SKM-1 (cell line): ENCODE data around the gene ARRB1.
A peak's percentile ranks its signal among the peaks of the same experiment; 100 is the strongest.
"Not testable (repeated sequence)": the region's sequence is repeated elsewhere in the genome, so short reads cannot be mapped to it uniquely, and the experiment has no call there.

Experiments used
- DNase-seq: peaks from one replicate; lab custom pipeline; 2025; ENCODE audit not compliant: unreplicated experiment; lab: John Stamatoyannopoulos, UW

Gene ARRB1

DNA sequence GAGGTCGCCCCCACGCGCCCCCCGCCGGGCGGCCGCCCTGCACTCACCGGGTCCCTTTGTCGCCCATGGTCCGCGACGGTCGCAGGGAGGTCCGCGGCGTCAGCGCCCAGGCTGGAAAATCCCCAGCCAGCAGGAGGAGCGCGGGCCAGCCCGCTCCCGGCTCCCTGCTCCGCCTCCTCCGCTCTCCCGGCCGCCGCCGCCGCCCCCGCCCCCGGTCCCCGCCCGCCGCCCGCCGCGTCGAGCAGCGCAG is at the start of gene ARRB1:
Gene ARRB1 (minus strand): TSS at position 121 of the 250 bp plus-strand sequence. CDS start 54 bp downstream, at position 67.
- no peak for DNase-seq

GRCh38 chr11:75400146-75400865 is 48.8 kb upstream of the ARRB1 start:
- DNase-seq: no peak

DNA sequence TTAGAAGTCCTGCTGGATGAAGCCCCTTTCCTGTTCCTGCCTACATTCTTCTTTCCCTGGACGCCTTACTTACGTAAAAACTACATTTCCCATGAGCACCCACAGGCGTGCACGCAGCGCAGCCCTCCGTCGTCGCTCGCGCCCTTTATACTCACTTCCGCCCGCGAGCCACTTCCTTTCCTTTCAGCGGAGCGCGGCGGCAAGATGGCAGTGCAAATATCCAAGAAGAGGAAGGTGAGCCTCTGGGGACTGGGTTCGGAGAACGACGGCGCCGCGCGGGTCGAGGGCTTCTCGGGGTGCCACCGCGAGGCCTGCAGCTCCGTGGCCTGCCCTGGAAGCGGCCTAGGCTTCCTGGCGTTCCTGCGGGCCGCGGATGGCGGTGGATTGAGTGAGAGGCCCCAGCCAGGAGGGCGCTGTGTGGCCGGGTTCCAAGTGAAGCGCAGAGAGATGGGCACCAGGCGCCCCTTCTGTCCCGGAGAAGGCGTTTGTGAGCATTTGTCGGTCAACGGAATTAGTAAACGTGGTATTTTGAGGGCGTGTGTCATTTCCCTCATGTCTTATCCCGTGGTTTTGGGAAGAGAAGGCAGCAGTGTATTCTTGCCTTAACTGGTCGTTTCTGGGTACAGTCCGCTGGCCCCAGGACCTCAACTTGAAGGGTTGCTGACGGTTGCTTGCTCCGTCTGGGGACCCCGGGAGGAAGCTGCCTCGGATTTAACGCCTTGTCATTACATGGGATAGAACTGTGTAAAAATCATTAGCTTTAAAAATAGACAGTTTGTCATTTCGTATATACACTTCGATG is 48.1 kb upstream of the ARRB1 start, which contains the start of gene RPS3:
Gene RPS3 (plus strand): TSS at position 175 of the 802 bp plus-strand sequence. CDS start 30 bp downstream, at position 205.
- peak; percentile 90 for DNase-seq

DNA sequence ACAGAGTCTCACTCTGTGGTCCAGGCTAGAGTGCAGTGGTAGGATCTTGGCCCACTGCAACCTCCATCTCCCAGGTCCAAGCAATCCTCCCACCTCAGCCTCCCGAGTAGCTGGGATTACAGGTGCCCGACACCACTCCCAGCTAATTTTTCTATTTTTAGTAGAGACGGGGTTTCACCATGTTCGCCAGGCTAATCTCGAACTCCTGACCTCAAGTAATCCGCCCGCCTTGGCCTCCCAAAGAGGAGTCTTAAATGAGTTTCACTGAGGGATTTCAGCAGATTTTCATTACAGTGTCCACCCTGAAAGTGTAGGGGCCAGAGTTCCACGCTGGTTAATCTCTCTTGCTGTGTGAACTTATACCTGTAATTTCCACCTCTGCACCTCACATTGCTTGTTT is 47.4 kb upstream of the ARRB1 start:
- DNase-seq: no peak

GRCh38 chr11:75394085-75394840 is 42.8 kb upstream of the ARRB1 start:
- DNase-seq: no peak

- no peak for DNase-seq
These were observed 38.5 kb upstream of the ARRB1 start for GRCh38 chr11:75389925-75390324.

DNA sequence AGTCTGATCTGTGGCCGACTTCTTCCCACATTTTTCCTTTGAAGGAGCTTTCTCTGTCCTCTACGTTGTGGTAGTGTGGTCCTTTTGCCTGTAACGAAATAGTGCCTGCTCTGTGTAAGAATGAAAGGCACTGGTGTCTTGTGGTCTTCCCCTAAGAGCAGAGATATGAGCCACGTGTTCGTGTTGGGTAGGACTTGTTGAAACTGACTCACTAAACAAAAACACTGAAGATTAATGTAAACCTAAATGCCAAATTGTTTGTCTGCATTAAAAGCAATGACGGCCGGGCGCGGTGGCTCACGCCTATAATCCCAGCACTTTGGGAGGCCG is 37.8 kb upstream of the ARRB1 start:
- no peak for DNase-seq

DNA sequence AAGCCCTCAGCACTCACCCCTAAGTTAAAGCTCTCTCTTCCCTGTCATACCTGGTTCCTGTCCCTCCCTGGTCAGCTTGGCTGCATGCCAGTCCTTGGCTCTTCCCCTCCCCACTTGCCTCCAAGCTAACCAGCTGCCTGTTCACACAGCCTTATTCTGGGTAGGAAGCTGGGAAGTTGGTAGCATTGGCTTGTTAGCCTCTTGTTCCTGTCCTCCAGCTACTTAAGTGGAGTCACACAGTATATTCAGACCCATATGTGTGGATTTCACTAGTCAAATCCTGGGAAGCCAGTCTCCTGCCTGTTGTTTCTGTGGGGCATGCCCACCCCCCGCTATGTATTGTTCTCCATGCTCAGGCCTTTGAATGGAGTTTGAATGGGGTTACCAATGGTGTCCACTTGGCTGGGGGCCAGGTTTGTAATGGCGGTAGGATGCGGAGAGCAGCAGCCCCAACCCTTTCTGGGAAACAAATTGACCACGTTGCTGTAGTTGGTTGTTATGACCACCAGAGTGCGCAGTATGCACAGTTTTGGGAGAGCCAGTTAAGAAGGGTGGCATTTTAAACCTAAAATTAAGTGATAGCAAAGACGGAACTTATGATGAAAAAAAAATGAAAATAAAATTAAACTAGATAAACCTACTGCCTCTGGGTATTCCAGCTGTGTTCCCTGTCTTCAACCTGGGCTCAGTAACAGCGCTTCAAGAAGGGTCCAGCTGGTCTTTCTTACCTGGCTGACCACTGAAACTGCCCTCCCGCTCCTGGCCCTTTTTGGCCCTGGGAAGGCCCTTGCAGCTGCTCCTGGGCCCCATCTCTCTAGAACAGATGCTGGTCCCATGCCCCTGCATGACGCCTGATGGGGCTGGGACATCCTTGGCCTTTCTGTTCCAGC is 37.2 kb upstream of the ARRB1 start:
- DNase-seq: peak; percentile 42

GRCh38 chr11:75387736-75388294 is 36.4 kb upstream of the ARRB1 start:
- DNase-seq: no peak

DNA sequence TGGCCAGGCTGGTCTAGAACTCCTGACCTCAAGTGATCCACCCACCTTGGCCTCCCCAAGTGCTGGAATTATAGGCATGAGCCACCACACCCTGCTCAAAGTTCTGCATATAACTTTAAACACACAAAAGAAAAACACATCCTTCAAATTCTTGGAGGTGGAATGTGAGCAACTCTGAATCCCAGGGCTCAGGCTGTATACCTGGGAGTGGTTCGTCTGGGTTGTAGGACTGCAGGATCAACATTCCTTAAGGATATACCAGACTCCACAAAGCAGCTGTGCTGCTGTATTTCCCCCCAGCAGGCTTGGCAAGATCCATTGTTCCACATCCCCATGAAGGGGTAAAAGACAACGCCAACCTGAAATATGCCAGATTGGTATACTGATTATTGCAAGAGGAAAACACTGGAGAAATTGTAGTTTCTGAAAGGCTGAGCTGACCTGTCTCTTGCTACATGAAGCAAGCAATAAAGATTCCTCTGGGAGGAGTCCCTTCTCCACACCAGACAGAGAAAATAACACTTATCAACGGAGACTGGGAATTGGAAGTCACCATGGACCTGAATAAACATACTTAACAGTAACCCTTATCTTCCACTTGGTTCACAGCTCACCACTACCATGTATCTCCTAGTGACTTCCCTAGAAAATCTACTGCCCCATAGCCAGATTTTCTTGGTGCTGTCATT is 35.6 kb upstream of the ARRB1 start:
- no peak for DNase-seq

- DNase-seq: peak; percentile 50
These were observed 33.1 kb upstream of the ARRB1 start for GRCh38 chr11:75384438-75385080.

DNA sequence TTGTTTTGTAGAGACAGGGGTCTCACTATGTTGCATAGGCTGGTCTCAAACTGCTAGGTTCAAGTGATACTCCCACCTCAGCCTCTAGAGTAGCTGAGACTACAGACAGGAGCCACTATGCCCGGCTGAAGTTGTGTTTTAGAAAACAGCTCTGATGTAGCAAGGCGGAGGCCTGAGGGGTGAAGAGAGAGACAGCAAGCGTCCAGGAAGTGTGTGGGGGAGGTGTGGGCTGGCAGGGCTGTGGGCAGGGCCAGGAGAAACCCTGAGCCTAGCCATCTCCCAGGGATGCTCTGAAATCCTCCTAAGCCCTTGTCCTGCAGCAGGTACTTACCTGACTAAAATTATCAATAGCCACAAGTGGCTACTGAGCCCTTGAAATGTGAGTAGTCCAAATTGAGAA is 31.8 kb upstream of the ARRB1 start:
- DNase-seq: peak; percentile 35

GRCh38 chr11:75380716-75381420 is 29.4 kb upstream of the ARRB1 start:
- peak; percentile 38 for DNase-seq

GRCh38 chr11:75380245-75380644 is 28.8 kb upstream of the ARRB1 start:
- no peak for DNase-seq

DNA sequence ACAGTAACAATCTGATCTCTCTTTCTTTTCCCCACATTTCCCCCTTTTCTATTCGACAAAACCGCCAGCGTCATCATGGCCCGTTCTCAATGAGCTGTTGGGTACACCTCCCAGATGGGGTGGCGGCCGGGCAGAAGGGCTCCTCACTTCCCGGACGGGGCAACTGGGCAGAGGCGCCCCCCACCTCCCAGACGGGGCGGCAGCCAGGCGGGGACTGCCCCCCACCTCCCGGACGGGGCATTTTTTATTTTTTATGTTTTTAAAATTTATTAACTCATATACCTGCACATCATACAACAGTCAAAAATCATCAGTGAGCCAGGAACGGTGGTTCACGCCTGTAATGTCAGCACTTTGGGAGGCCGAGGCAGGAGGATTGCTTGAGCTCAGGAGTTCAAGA is 27.3 kb upstream of the ARRB1 start:
- not testable (repeated sequence) for DNase-seq

- DNase-seq: no peak
These were observed 24.7 kb upstream of the ARRB1 start for GRCh38 chr11:75376175-75376574.

GRCh38 chr11:75375626-75376025 is 24.2 kb upstream of the ARRB1 start:
- DNase-seq: no peak

DNA sequence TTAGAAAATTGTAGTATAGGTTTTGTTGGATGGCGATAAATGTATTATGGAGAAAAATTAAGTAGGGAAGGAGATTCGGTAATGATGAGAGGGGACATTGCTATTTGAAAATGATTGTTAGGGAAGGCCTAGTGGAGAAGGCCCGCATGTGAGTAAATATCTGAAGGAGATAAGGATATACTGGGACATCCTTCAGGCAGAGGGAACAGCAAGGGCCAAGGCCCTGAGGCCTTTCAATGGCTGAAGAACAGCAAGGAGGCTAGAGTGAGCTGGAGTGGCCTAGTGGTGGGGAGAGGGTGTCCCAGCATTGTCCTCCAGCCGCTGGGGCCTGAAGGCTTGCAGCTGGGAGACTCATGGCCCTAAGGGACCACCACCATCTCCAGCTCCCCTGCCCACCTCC is 23.2 kb upstream of the ARRB1 start:
- DNase-seq: no peak

DNA sequence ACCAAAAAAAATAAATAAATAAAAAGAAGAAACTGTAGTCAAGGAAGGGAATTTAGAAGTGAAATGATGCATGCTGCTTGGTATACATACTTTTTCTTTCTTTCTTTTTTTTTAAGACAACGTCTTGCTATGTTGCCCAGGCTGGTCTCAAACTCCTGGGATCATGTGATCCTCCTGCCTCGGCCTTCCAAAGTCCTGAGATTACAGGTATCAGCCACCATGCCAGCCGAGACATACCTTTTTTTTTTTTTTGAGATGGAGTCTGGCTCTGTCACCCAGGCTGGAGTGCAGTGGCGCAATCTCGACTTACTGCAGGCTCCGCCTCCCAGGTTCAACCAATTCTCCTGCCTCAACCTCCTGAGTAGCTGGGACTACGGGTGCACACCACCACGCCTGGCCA is 21.7 kb upstream of the ARRB1 start:
- DNase-seq: no peak
